ENCODE measurements around the gene VPS51.

DNA sequence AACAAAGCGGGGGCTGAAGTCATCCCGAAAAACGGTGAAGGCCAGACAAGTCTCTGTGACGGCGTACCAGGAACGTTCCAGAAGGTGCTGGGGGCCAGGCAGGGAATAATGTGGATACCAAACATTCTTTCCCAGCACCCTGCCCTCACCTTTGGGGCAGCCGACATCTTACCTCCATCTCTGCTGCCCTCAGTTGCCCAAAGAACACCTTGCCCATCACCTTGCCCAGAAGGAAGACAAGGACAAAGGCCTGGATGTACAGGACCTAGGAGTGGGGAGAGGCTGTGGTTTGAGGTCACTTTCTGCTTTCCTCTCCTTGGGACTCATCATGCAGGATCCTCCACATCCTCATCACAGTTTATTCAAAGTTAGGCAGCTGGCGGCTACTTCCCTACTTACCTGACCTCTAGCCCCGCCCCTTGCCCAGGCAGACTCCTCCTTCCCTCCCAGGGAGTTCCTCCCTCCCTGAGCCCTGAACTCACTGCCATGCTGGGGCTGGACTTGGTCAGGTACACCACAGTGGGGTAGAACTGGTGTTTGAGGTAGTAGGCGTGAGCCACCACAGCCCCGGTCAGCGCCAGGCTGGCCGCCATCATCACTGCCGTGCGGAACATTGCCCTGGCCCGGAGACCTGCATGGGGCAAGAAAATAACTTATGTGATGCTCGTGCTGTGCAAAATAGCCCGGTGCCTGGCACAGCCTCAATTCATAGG, 37.1 kb downstream of the VPS51 start:
- TF ChIP-seq, protein P1, sequence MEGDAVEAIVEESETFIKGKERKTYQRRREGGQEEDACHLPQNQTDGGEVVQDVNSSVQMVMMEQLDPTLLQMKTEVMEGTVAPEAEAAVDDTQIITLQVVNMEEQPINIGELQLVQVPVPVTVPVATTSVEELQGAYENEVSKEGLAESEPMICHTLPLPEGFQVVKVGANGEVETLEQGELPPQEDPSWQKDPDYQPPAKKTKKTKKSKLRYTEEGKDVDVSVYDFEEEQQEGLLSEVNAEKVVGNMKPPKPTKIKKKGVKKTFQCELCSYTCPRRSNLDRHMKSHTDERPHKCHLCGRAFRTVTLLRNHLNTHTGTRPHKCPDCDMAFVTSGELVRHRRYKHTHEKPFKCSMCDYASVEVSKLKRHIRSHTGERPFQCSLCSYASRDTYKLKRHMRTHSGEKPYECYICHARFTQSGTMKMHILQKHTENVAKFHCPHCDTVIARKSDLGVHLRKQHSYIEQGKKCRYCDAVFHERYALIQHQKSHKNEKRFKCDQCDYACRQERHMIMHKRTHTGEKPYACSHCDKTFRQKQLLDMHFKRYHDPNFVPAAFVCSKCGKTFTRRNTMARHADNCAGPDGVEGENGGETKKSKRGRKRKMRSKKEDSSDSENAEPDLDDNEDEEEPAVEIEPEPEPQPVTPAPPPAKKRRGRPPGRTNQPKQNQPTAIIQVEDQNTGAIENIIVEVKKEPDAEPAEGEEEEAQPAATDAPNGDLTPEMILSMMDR (IDR thresholded peaks at IDR 0.05): no peak
- peak; percentile 25 to 61 (median 57) for TF ChIP-seq POLR2A (IDR thresholded peaks at IDR 0.05)
